ENCODE measurements around the gene KDM2A.
A peak's percentile ranks its signal among the peaks of the same experiment; 100 is the strongest.

The KDM2A gene

DNA sequence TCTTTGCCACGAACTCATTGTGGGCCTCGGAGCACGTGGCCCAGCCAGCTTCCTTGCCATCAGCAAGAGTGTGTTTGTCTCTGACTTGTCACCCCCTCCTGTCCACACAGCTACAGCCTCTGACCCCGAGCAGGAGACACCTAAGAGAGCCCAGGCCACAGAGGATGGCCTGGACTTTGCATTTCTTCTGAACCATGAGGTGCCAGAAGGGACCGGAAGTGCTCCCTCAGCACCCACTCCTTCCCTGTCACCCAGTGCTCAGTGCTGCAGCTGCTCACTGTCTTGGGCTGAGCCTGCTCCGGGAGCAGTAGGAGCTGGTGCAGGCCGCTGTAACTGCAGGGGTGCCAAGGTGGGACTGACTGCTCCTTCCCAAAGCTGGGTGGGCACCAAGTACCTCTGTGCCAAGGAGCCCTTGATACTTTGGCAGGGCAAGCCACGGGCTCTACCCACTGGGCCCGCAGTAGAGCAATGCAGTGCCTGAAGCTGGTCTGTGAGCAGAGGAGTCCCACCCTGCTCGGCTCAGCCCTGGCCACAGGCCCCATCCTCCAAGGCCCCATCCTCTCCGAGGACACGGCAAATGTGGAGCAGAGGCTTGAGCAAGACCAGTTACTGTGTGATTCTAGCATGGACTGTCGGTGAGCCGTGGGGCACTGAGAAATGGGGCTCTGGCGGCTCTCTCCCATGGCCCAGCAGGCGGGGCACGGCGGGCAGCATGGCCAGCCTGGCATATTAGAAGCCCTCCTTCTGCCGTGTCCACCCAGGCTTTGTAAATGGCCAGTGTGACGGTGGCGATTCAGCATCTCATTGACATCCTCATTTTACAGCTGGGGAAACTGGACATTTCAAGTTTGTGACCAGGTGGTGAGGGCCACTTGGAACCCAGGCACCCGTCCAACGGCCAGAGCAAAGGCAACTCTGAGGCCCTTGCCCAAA is 153.5 kb downstream of the KDM2A start:
- DNase-seq (ENCODE audit: low read depth in 3 of 3): no peak

DNA sequence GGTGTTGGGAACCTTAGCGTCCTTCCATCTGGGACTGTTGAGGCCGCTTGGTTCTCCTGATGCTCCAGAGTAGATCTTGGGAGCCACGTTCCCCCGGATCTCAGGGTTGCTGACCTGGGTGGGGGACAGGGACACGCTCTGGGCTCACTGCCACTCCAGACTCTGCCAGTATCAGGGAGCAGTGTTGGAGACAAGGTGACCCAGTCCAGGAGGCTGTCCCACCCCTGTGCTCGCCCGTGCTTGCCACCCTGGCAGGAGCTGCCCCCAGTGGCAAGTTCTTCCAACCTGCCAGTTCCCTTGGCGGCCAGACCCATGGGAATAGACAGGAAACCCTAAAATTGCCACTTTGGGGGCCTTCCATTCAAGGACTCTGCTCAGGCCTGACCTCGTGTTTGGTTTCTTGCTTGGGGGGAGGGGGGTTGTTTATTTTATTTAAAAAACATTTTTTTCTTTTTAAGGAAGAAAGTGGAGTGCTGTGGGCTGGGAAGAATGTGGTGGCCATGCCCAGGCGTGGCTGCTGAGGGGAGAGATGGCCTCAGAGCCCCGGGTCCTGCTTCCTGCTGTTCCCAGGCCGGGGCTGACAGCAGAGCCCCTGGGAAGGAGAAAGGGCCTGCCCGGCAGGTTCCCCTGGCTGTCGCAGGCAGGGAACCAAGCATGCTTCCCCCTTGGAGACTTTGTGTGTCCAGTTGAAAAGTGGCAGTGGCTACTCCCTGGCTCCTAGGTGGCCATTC is 154.4 kb downstream of the KDM2A start:
- DNase-seq (ENCODE audit: low read depth in 3 of 3): no peak

- no peak for DNase-seq (ENCODE audit: low read depth in 3 of 3)
These were observed 155.9 kb downstream of the KDM2A start for GRCh38 chr11:67274768-67275605.

DNA sequence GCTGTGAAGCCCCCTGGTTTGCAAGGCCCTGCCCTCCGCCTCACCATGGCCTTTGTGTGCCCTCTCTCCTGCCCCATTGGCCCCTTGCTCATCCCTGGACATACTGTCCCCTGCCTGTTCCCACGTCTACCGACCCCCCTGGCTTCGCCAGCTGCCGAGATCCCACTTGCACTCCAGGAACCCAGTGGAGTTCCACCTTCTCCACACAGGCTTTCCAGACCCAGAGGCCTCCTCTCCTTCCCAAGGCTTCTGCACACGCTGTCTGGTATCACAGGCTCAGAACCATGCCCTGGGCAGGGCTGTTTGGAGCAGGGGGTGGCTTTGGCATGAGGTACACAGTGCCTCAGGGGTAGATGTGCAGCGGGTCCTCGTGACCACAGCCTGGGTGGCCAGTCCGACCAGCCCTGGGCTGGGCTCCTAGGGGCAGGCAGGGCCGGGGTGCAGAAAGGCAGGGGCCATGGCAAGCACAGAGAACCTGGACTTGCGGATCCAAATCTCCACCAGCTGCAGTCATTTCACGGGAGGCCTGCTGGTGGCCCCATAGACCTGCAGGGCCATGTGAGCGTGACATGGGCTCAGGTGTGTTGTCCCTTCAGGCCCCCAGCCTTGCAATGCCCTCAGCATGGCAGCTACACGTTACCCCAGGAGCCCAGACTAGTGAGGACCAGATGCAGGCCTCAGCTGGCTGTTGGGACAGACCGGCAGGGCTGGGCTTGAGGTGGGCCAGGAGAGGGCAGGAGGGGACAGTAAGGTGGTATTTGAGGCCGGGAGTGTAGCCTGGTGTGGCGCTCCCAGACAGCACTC is 156.7 kb downstream of the KDM2A start:
- DNase-seq (ENCODE audit: low read depth in 3 of 3): no peak

- DNase-seq (ENCODE audit: low read depth in 3 of 3): no peak
These were observed 157.7 kb downstream of the KDM2A start for GRCh38 chr11:67276781-67277230.

GRCh38 chr11:67277231-67277961 is 158.3 kb downstream of the KDM2A start:
- DNase-seq (ENCODE audit: low read depth in 3 of 3): peak; percentile 65 to 80 (median 71)

DNA sequence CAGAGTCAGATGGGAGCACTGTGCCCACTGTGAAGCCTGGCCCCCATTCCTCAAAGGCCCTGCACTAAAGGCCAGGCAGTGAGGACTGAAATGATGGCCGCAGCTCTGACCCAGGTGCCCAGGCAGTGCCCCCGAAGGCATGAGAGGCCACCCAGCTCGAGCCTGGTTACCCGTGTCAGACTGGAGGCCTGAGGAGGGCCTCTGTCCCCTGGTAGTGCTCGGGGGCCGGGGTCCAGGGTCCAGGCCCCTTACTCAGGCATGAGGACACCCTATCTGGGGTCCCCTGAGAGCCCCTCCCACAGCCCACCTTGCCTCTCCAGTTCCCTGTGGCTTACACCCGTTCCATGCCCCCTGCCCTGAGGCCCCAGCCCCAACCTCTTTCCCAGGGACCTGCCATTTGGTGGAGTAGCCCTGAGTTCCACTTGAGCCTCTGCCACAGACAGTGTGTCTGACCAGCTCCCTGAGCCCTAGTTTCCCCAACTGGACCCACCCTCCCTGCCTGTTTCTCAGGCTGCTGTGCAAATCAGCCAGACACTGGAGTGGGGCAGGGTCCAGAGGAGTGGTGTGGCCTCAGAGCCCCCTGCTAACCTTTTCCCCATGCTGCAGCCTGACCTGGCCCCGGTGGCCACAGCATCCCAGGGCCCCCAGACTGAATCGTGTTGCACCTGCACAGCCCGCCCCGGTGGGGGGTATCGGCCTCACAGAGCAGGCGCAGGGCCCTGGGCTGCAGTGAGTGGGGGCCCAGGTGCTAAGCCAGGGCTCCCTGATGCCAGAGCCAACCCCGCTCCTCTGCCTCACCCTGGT is 159.3 kb downstream of the KDM2A start:
- no peak for DNase-seq (ENCODE audit: low read depth in 3 of 3)

GRCh38 chr11:67278939-67279588 is 160.0 kb downstream of the KDM2A start:
- DNase-seq (ENCODE audit: low read depth in 3 of 3): no peak

DNA sequence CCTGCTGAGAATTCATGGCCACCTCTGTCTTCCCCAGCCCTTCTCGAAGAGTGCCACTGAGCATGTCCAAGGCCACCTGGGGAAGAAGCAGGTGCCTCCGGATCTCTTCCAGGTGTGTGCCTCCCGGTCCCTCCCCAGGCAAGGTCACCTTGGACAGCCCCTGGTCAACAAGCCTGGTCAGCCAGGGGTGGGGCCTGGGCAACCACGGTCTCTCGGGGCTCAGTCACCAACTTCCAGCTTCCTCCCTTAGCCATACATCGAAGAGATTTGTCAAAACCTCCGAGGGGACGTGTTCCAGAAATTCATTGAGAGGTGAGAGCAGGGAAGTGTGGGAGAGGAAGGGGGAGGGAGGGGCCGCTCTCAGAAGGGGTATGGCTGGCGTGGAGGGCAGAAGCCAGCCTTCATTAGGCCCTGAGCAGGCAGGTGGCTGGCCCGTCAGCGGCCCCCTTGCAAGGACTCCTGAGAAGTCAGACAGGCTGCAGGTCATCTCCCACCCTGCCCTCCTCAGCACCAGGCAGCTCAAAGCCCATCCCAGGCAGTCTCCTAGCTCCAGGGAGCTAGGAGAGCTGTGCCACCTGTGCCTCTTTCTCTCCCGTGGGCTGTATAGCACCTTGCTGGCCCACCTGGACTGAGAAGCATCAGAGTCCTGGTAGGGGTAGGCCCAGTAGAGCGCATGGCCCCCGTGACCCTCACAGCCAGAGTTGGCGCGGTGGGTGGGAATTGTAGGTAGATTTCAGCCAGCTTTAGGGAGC is 160.7 kb downstream of the KDM2A start:
- no peak for DNase-seq (ENCODE audit: low read depth in 3 of 3)

DNA sequence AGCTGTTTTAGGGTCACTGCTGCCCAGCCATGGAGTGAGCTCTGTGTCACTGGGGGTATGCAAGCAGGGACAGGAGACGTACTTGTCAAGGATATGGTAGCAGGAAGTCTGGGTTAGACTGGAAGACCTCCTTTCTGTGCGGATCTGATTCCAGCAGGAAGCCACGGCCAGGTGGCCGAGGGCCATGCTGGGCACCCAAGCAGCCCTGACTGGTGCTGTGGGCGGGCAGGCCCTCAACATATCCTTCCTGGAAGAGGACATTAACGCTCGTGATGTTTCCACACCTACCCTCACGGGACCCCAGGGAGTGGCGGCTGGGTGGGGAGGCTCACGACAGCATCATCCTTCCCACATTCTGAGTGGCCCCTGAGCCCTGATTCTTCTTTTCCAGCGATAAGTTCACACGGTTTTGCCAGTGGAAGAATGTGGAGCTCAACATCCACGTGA is 161.3 kb downstream of the KDM2A start:
- DNase-seq (ENCODE audit: low read depth in 3 of 3): no peak

GRCh38 chr11:67280788-67281551 is 161.9 kb downstream of the KDM2A start:
- DNase-seq (ENCODE audit: low read depth in 3 of 3): no peak

GRCh38 chr11:67281552-67282150 is 162.6 kb downstream of the KDM2A start:
- no peak for DNase-seq (ENCODE audit: low read depth in 3 of 3)

DNA sequence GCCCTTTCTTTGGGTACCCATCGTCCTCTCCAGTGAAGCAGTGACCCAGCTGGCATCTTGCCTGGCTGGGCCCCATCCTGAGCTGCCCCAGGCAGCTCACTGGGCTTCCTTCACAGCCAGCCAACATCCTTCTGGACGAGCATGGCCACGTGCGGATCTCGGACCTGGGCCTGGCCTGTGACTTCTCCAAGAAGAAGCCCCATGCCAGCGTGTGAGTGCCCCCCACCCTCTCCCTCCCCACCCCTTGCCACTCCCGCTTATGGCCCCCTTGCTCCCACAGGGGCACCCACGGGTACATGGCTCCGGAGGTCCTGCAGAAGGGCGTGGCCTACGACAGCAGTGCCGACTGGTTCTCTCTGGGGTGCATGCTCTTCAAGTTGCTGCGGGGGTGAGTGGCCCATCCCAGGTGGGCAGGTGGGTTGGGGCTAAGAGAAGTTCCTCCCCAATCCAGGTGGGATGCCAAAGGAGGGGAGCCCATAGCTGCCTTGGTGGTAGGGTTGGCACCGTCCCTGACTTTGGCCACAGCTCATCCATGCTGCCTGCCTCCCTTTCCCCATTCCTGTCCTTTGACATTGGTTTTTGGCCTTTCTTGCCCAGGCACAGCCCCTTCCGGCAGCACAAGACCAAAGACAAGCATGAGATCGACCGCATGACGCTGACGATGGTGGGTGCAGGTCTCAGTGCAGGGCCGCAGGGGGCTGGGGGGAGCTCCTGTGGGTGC is 163.3 kb downstream of the KDM2A start:
- DNase-seq (ENCODE audit: low read depth in 3 of 3): no peak

GRCh38 chr11:67282876-67283371 is 163.9 kb downstream of the KDM2A start:
- DNase-seq (ENCODE audit: low read depth in 3 of 3): no peak

- DNase-seq (ENCODE audit: low read depth in 3 of 3): no peak
These were observed 164.5 kb downstream of the KDM2A start for GRCh38 chr11:67283481-67283963.
